Keratinocyte (primary cell): ENCODE data around the gene PDE3A. TPM values are rescaled to one million over a fixed set of nuclear protein-coding genes. Genes with fewer than 3 reads are reported as not detected.

ENCODE experiments used
- DNase-seq: peaks from one replicate; pipeline ENCODE4 v3.0.0-alpha.2; 2011; ENCODE audit warnings: low read depth, missing footprints, low spot score
- FAIRE-seq: peaks from 2 replicates; lab custom pipeline; 2011; peaks lifted over from hg19 to GRCh38; lab: Jason Lieb, UNC
- H2AFZ ChIP-seq: 2 replicates; pipeline ENCODE4 v1.6.0; 2012; ENCODE audit warnings: low read length, control low read depth, inconsistent platforms; ENCODE audit not compliant: control insufficient read depth
- H3K27ac ChIP-seq: 2 replicates; pipeline ENCODE4 v1.5.1; 2011; ENCODE audit warnings: low read length; ENCODE audit not compliant: control insufficient read depth, insufficient read depth
- H3K27me3 ChIP-seq: 3 replicates; pipeline ENCODE4 v1.6.0; 2011; ENCODE audit warnings: low read length; ENCODE audit not compliant: control insufficient read depth, insufficient read depth; ENCODE audit errors: extremely low read depth
- H3K36me3 ChIP-seq, 2 experiments: 2 replicates in 1 of 2; 3 replicates in 1 of 2; pipeline ENCODE4 v1.5.1; 2011; ENCODE audit warnings: low read length in 2 of 2, mild to moderate bottlenecking in 1 of 2; ENCODE audit not compliant: control insufficient read depth in 2 of 2, insufficient read depth in 2 of 2; ENCODE audit errors: extremely low read depth in 1 of 2
- H3K4me1 ChIP-seq: 3 replicates; pipeline ENCODE4 v1.5.1; 2011; ENCODE audit warnings: low read length; ENCODE audit not compliant: control insufficient read depth, insufficient read depth; ENCODE audit errors: extremely low read depth
- H3K4me2 ChIP-seq: 3 replicates; pipeline ENCODE4 v1.6.0; 2011; ENCODE audit warnings: low read depth, low read length; ENCODE audit not compliant: control insufficient read depth, insufficient read depth; ENCODE audit errors: extremely low read depth
- H3K4me3 ChIP-seq, 3 experiments: fragments of 200-600 bp in 1 of 3; sonication (generic) in 1 of 3; 2 replicates in 2 of 3; 3 replicates in 1 of 3; pipeline ENCODE4 v1.5.1; 2011 to 2016; ENCODE audit warnings: low read length in 3 of 3, mild to moderate bottlenecking in 3 of 3, control low read depth in 2 of 3, inconsistent platforms in 1 of 3, low read depth in 1 of 3, mixed read lengths in 1 of 3, mixed run types in 1 of 3, moderate library complexity in 1 of 3; ENCODE audit not compliant: control insufficient read depth in 2 of 3, insufficient read depth in 2 of 3; ENCODE audit errors: extremely low read depth in 1 of 3
- H3K79me2 ChIP-seq: 2 replicates; pipeline ENCODE4 v1.6.0; 2012; ENCODE audit warnings: low read length; ENCODE audit not compliant: control insufficient read depth, insufficient read depth
- H3K9ac ChIP-seq: 3 replicates; pipeline ENCODE4 v1.6.0; 2011; ENCODE audit warnings: low read length; ENCODE audit not compliant: control insufficient read depth, insufficient read depth; ENCODE audit errors: extremely low read depth
- H3K9me1 ChIP-seq: 3 replicates; pipeline ENCODE4 v1.6.0; 2011; ENCODE audit warnings: low read length; ENCODE audit not compliant: control insufficient read depth, insufficient read depth; ENCODE audit errors: extremely low read depth
- H3K9me3 ChIP-seq: 2 replicates; pipeline ENCODE4 v1.5.1; 2012; ENCODE audit warnings: low read depth, low read length; ENCODE audit not compliant: control insufficient read depth
- H4K20me1 ChIP-seq: 3 replicates; pipeline ENCODE4 v1.6.0; 2011; ENCODE audit warnings: low read length; ENCODE audit not compliant: control insufficient read depth, insufficient read depth; ENCODE audit errors: extremely low read depth
- EZH2 ChIP-seq: IDR thresholded peaks from one replicate; pipeline ENCODE4 v1.6.1; 2012; ENCODE audit warnings: inconsistent platforms, mild to moderate bottlenecking, low read length, moderate library complexity
- dilution Hi-C: fragments of 300-500 bp; cut with MboI; formaldehyde crosslinking; loops from one replicate; pipeline ENCODE4 v1.7.0; 2020; ENCODE audit warnings: low sequenced_read_pairs; ENCODE audit not compliant: extremely low pct_ligation_motif_present
- polyA plus RNA-seq, 5 experiments: library from polyadenylated mRNA; depleted of rRNA in 3 of 5; stranded (reverse) in 3 of 5; stranded (forward) in 1 of 5; unstranded in 1 of 5; fragments of >200 nt; gene quantifications; 1 replicate in 1 of 5; 2 replicates in 3 of 5; 3 replicates in 1 of 5; pipeline versions ENCODE4 v1.2.1 to v1.2.3, GENCODE V29; 2011 to 2012; ENCODE audit warnings: missing spikeins in 2 of 5, low read depth in 1 of 5, low replicate concordance in 1 of 5
- TF ChIP-seq, protein P1 (sequence below), 3 experiments: IDR thresholded peaks in 1 of 3; conservative IDR thresholded peaks in 1 of 3; optimal IDR thresholded peaks in 1 of 3; 2 replicates in 2 of 3; 3 replicates in 1 of 3; pipeline versions ENCODE3 to v1.5.1; 2011; ENCODE audit warnings: low read length in 3 of 3, mild to moderate bottlenecking in 3 of 3, moderate library complexity in 2 of 3, control low read depth in 1 of 3, inconsistent platforms in 1 of 3; ENCODE audit not compliant: insufficient read depth in 2 of 3; ENCODE audit errors: extremely low read depth in 1 of 3

The PDE3A gene
- polyA plus RNA-seq, 1 donor (not counting 4 experiments of a cell fraction or from before 2014, with no cell fraction given), result 0.01 TPM

DNA sequence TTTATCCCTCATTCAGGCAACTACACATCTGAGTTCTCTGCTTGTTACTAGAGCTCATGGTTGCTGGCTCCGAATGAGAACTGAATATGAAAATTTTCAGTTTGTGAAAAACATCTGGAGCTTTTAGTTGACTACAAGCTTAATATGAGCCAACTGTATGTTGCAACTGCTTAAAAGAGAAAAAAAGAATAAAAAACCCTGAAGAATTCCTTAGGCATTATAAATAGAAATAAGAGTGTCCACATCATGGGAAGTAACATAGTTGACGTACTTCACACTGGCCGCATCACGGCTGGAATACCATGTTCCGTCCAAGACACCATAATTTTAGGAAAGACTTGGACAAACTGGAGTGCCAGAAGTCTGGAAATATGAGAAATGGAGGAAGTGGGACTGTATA, 57.9 kb downstream of the PDE3A start:
- FAIRE-seq, result no peak
- Histone ChIP-seq H2AFZ (no peak overlapping the region), H3K4me1 (no peaks in the 10 kb centered on the region), H3K4me2 (no peak overlapping the region), H3K36me3 (no peaks in the 10 kb centered on the region), H3K9me1 (no peaks in the 10 kb centered on the region), H3K27me3 (no peaks in the 10 kb centered on the region), H3K9ac (no peak overlapping the region), H4K20me1 (no peaks in the 10 kb centered on the region), H3K9me3 (no peaks in the 10 kb centered on the region), H3K79me2 (no peaks in the 10 kb centered on the region), H3K4me3 (no peak overlapping the region), H3K27ac (no peak overlapping the region)
- no peak for TF ChIP-seq EZH2
- TF ChIP-seq, protein P1, sequence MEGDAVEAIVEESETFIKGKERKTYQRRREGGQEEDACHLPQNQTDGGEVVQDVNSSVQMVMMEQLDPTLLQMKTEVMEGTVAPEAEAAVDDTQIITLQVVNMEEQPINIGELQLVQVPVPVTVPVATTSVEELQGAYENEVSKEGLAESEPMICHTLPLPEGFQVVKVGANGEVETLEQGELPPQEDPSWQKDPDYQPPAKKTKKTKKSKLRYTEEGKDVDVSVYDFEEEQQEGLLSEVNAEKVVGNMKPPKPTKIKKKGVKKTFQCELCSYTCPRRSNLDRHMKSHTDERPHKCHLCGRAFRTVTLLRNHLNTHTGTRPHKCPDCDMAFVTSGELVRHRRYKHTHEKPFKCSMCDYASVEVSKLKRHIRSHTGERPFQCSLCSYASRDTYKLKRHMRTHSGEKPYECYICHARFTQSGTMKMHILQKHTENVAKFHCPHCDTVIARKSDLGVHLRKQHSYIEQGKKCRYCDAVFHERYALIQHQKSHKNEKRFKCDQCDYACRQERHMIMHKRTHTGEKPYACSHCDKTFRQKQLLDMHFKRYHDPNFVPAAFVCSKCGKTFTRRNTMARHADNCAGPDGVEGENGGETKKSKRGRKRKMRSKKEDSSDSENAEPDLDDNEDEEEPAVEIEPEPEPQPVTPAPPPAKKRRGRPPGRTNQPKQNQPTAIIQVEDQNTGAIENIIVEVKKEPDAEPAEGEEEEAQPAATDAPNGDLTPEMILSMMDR (optimal IDR thresholded peaks at IDR 0.05 in 1 of 3, IDR thresholded peaks at IDR 0.05 in 1 of 3, conservative IDR thresholded peaks at IDR 0.05 in 1 of 3; ENCODE audit: extremely low read depth in 1 of 3, insufficient read depth in 2 of 3, low read length in 3 of 3), result no peak
- dilution Hi-C loops, result no loop called here
- DNase-seq, result no peak

DNA sequence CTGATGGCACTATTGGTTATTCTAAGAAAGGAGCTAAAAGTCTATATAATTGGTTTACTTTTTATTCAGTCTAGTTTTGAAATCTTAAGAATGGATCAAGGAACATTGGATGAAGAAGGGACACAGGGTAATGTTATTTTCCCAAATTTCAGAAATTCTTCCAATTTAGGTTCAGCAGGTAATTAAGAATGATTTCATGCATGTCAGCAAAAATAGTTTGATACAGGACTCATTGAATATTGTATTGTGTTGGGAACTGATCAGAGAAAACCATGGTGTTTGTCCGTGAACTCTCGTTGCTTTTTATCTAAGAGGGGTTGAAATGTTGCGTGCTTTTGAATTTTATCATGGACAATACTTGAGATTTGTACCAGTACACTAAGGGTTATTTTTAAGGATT, 58.6 kb downstream of the PDE3A start:
- Histone ChIP-seq H3K79me2 (no peaks in the 10 kb centered on the region), H4K20me1 (no peaks in the 10 kb centered on the region)
- no peak for FAIRE-seq

More for the DNA sequence above, 58.6 kb downstream of the PDE3A start:
- Histone ChIP-seq H3K9me3 (no peaks in the 10 kb centered on the region), H3K4me3 (no peak overlapping the region), H3K4me1 (no peaks in the 10 kb centered on the region), H3K27me3 (no peaks in the 10 kb centered on the region), H3K9me1 (no peaks in the 10 kb centered on the region), H3K9ac (no peak overlapping the region), H3K36me3 (no peaks in the 10 kb centered on the region), H2AFZ (no peak overlapping the region), H3K27ac (no peak overlapping the region), H3K4me2 (no peak overlapping the region)
- dilution Hi-C loops, result no loop called here
- TF ChIP-seq, protein P1 (optimal IDR thresholded peaks at IDR 0.05 in 1 of 3, IDR thresholded peaks at IDR 0.05 in 1 of 3, conservative IDR thresholded peaks at IDR 0.05 in 1 of 3; ENCODE audit: extremely low read depth in 1 of 3, insufficient read depth in 2 of 3, low read length in 3 of 3), result no peak
- TF ChIP-seq EZH2, result no peak
- no peak for DNase-seq
